BLaER1 (cell line): ENCODE measurements around the gene LST1.
"Not testable (repeated sequence)": the region's sequence is repeated elsewhere in the genome, so short reads cannot be mapped to it uniquely, and the experiment has no call there.

Experiments
- H3K27ac ChIP-seq: shearing (Covaris generic); formaldehyde crosslinking; 2 replicates; pipeline ENCODE4 v1.8.1; 2022
- H3K27me3 ChIP-seq: shearing (Covaris generic); formaldehyde crosslinking; 2 replicates; pipeline ENCODE4 v1.8.1; 2022
- H3K36me3 ChIP-seq: shearing (Covaris generic); formaldehyde crosslinking; 2 replicates; pipeline ENCODE4 v1.8.1; 2022
- H3K4me1 ChIP-seq: shearing (Covaris generic); formaldehyde crosslinking; 2 replicates; pipeline ENCODE4 v1.8.1; 2022
- H3K4me2 ChIP-seq: shearing (Covaris generic); formaldehyde crosslinking; 2 replicates; pipeline ENCODE4 v1.8.1; 2022
- H3K4me3 ChIP-seq: shearing (Covaris generic); formaldehyde crosslinking; 2 replicates; pipeline ENCODE4 v1.8.1; 2022
- H3K9ac ChIP-seq: shearing (Covaris generic); formaldehyde crosslinking; 2 replicates; pipeline ENCODE4 v1.8.1; 2022
- H3K9me3 ChIP-seq: shearing (Covaris generic); formaldehyde crosslinking; 2 replicates; pipeline ENCODE4 v1.8.1; 2022
- H4K20me1 ChIP-seq: shearing (Covaris generic); formaldehyde crosslinking; 2 replicates; pipeline ENCODE4 v1.8.1; 2022
- Cebpa-rat ChIP-seq: shearing (Covaris generic); IDR thresholded peaks from 2 replicates; pipeline ENCODE4 v1.8.1; 2022

LST1 gene

DNA sequence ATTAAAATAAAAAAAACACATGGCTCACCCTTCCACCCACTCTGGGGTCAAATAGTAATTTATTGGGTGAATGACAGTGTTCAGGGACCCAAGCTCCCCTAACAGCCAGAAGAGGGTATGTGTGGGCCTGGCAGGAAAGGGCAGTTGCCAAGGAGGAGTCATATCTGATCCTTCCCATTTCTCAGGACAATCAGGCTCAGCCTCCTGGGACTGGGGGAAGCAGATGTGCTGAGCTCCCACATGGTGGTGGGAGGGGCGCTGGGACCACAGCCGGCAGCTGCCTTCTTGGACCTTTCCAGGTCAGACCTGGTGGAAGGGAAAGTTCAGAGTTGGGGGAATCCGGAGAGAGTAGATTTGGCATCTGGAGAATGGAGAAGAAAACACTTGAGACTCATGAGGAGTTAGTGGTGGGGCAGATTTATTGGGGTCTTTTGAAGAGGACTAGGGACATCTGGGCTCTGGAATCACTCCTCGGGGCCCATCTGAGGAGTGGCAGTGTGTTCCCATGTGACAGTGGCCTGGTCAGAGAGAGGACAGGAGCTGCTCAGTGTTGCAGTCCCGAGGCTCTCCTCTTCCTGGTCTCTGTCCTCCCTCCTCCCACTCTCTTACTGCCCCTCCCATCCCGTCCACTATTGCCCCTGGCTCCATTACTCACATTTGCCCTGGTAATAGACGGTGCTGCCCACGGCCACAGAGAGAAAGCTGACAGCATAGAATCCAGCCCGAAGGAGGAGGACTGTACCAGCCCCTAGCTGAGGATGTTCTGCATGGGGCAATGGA is 3.0 kb downstream of the LST1 start:
- Histone ChIP-seq H3K9me3 (peaks cover 6% of the 10 kb centered on the region), H3K4me1 (peaks cover 67% of the 10 kb centered on the region), H3K36me3 (no peaks in the 10 kb centered on the region), H3K27ac (peak overlapping the region; percentile 84), H4K20me1 (no peaks in the 10 kb centered on the region), H3K4me3 (no peak overlapping the region), H3K27me3 (no peaks in the 10 kb centered on the region), H3K4me2 (peak overlapping the region; percentile 88), H3K9ac (peak overlapping the region; percentile 53)
- no peak for TF ChIP-seq Cebpa-rat

DNA sequence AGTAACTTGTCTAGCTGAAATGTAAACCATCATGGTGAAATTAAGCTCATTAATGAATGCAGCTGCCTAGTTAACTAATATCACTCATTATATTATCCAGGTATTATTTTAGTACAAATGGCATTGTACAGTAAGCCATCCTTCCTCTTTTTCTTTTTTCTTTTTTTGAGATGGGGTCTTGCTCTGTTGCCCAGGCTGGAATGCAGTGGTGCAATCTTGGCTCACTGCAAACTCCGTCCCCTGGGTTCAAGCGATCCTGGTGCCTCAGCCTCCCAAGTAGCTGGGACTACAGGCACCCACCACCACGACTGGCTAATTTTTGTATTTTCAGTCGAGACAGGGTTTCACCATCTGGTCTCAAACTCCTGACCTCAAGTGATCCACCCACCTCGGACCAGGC is 4.6 kb downstream of the LST1 start:
- H4K20me1 ChIP-seq, H3K4me3 ChIP-seq, H3K27me3 ChIP-seq, H3K4me2 ChIP-seq, H3K9ac ChIP-seq, H3K36me3 ChIP-seq, H3K27ac ChIP-seq: not testable (repeated sequence)
- Histone ChIP-seq H3K9me3 (peaks cover 13% of the 10 kb centered on the region), H3K4me1 (peaks cover 57% of the 10 kb centered on the region)

DNA sequence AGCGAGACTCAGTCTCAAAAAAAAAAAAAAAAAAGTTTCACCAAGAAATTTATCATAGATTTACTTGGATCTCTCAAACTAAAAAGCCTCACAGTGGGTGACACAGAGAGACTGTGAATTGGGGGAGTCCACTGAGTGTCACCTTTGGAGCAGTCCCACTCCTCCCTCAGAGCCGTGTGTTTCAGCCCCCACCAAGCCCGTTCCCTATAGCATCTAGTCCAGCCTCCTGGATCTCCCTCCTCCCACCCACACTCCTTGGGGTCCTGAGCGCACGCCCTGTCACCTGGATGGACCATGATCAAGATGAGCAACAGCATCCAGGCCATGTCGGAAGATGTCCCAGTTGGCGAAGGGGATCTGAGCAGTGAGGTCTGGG is 6.3 kb downstream of the LST1 start:
- Histone ChIP-seq H3K9ac (no peak overlapping the region), H3K4me3 (no peak overlapping the region), H4K20me1 (no peaks in the 10 kb centered on the region), H3K27ac (peak overlapping the region; percentile 59; the same call in 1 of the 2 replicates), H3K36me3 (no peaks in the 10 kb centered on the region), H3K9me3 (peaks cover 13% of the 10 kb centered on the region), H3K4me1 (peaks cover 47% of the 10 kb centered on the region), H3K27me3 (no peaks in the 10 kb centered on the region), H3K4me2 (peak overlapping the region; percentile 59)
- TF ChIP-seq Cebpa-rat: no peak

DNA sequence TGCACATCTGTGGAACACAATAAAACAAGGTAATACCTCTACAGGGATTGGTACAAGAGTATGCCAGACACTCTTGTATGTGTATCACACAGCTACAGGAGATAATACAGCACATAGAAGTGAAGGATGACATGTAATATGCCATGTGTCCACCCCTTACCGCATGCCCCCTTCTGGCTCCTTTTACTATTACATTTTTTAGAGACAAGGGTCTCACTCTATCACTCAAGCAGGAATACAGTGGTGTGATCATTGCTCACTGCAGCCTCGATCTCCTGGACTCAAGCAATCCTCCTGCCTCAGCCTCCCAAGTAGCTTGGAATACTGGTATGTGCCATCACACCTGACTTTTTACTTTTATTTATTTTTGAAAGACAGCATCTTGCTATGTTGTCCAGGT is 10.9 kb downstream of the LST1 start:
- H3K27ac ChIP-seq: no peak overlapping the region
- no peak overlapping the region for H3K9ac ChIP-seq
- TF ChIP-seq Cebpa-rat: no peak
- no peak overlapping the region for H3K4me3 ChIP-seq
- H3K4me1 ChIP-seq: peaks cover 51% of the 10 kb centered on the region
- H3K4me2 ChIP-seq: no peak overlapping the region
- H3K36me3 ChIP-seq: no peaks in the 10 kb centered on the region
- H4K20me1 ChIP-seq: no peaks in the 10 kb centered on the region
- peaks cover 13% of the 10 kb centered on the region for H3K9me3 ChIP-seq
- no peaks in the 10 kb centered on the region for H3K27me3 ChIP-seq

- no peaks in the 10 kb centered on the region for H3K36me3 ChIP-seq
- TF ChIP-seq Cebpa-rat: no peak
These were observed 21.2 kb downstream of the LST1 start for GRCh38 chr6:31607317-31607716.

DNA sequence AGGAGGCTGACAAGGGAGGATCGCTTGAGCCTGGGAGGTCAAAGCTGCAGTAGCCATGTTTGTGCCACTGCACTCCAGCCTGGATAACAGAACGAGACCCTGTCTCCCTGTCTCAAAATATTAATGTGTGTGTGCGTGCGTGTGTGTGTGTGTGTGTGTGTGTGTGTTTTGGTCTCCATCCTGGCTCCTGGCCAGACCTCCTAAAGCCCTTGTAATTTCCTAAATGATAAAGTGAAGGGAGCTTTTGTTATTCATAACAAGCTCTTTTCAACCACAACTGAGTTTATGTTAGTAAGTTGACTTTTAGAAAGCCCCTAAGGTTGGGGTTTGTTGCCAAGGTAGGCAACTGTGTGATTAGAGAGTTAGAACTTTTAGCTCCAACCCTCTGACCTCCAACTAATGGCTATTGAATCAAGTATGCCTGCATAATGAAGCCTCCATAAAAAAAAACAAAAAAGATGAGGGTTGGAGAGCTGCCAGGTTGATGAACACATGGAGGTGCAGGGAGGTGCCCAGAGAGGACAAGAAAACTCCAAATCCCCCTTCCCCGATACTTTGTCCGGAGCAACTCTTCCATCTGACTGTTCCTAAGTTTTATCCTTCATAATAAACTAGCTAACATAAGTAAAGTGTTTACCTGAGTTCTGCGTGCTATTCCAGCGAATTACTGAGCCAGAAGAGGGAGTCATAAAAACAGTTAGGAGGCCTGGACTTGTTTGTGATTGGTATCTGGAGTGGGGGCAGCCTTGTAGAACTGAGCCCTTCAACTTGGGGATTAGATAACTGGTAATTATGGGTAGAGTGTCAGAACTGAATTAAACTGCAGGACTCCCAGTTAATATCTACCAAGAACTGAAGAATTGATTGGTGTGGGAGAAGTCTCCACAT is 23.7 kb downstream of the LST1 start:
- peaks cover 16% of the 10 kb centered on the region for H3K4me1 ChIP-seq
- H3K27ac ChIP-seq: no peak overlapping the region
- H3K9ac ChIP-seq: no peak overlapping the region
- no peak overlapping the region for H3K4me3 ChIP-seq
- no peaks in the 10 kb centered on the region for H3K36me3 ChIP-seq
- no peaks in the 10 kb centered on the region for H4K20me1 ChIP-seq
- H3K27me3 ChIP-seq: no peaks in the 10 kb centered on the region
- no peak overlapping the region for H3K4me2 ChIP-seq
- H3K9me3 ChIP-seq: no peaks in the 10 kb centered on the region
- TF ChIP-seq Cebpa-rat: no peak

More at GRCh38 chr6:31607317-31607716, 21.2 kb downstream of the LST1 start:
- no peaks in the 10 kb centered on the region for H4K20me1 ChIP-seq
- H3K27ac ChIP-seq: no peak overlapping the region
- H3K27me3 ChIP-seq: no peaks in the 10 kb centered on the region
- no peaks in the 10 kb centered on the region for H3K9me3 ChIP-seq
- H3K4me2 ChIP-seq: no peak overlapping the region
- H3K4me3 ChIP-seq: no peak overlapping the region
- peaks cover 9% of the 10 kb centered on the region; the same call in 1 of the 2 replicates for H3K4me1 ChIP-seq
- H3K9ac ChIP-seq: no peak overlapping the region

DNA sequence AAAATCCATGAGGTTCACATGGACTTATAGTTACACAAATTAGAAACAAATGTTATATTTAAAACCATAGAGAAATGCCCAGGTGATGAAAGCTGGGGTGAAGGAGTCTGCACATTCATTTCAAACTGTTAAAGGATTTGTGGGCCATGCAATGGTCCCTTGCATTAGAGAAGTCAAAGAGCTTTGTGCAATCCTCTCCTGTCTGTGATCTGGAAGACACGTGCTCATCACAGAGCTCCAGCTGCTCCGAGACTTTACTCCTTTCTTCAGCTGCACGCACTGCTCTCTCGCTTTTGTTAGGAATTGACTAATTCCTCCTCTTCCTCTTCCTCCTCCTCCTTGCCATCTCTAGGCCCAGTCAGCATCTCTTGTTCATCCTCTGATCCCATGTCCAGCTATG is 24.9 kb downstream of the LST1 start:
- no peaks in the 10 kb centered on the region for H4K20me1 ChIP-seq
- H3K27ac ChIP-seq: no peak overlapping the region
- no peaks in the 10 kb centered on the region for H3K27me3 ChIP-seq
- no peak overlapping the region for H3K4me2 ChIP-seq
- peaks cover 28% of the 10 kb centered on the region for H3K4me1 ChIP-seq
- H3K4me3 ChIP-seq: no peak overlapping the region
- H3K9me3 ChIP-seq: no peaks in the 10 kb centered on the region
- H3K36me3 ChIP-seq: no peaks in the 10 kb centered on the region
- no peak overlapping the region for H3K9ac ChIP-seq
- TF ChIP-seq Cebpa-rat: no peak

DNA sequence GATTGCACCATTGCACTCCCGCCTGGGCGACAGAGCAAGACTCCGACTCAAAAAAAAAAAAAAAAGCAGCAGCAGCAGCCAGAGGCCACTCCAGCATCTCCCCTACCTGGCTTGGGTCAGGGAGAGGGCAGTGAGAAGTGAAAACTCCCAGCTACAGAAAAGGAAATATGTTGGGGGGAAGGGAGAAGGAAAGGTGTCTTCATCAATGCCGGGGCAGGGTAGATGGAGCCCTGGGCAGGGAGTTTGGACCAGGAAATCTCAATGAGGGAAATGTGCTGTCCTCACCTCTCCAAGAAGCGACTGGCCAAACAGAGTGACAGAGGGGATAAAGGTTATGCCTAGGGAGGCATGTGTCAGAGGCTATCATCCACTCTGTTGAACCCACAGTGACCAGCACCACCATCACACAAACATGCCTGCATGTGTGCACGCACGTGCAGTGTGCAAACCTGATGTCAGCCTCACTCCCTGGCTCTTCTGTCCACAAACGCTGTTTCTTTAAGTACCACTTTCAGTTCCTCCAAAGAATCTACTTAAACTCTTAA is 28.1 kb downstream of the LST1 start:
- no peaks in the 10 kb centered on the region for H3K36me3 ChIP-seq
- no peak overlapping the region for H3K4me3 ChIP-seq
- H3K4me2 ChIP-seq: 0 out of 2 replicates have a peak overlapping the region, but pooled peaks have one; percentile 72
- H4K20me1 ChIP-seq: no peaks in the 10 kb centered on the region
- H3K9ac ChIP-seq: no peak overlapping the region
- no peak overlapping the region for H3K27ac ChIP-seq
- TF ChIP-seq Cebpa-rat: no peak
- peaks cover 26% of the 10 kb centered on the region for H3K4me1 ChIP-seq
- H3K9me3 ChIP-seq: no peaks in the 10 kb centered on the region
- no peaks in the 10 kb centered on the region for H3K27me3 ChIP-seq

- no peak for TF ChIP-seq Cebpa-rat
- H3K36me3 ChIP-seq: no peaks in the 10 kb centered on the region
- no peaks in the 10 kb centered on the region for H3K27me3 ChIP-seq
- no peaks in the 10 kb centered on the region for H3K9me3 ChIP-seq
- H3K4me1 ChIP-seq: peaks cover 26% of the 10 kb centered on the region
- peak within 1 kb of the TSS; percentile 45 for H3K27ac ChIP-seq
- no peaks in the 10 kb centered on the region for H4K20me1 ChIP-seq
- peak within 1 kb of the TSS; percentile 72 for H3K4me2 ChIP-seq
- H3K4me3 ChIP-seq: no peak within 1 kb of the TSS; the same call in 1 of the 2 replicates
- H3K9ac ChIP-seq: 0 out of 2 replicates have a peak within 1 kb of the TSS, but pooled peaks have one; percentile 29
These were observed 28.9 kb downstream of the LST1 start, which contains the start of gene AIF1 for GRCh38 chr6:31614684-31615578. AIF1 (plus strand) TSS chr6:31615234; CDS start chr6:31615330, 96 bp downstream.
